ENCODE results near the gene SOAT2.

Gene SOAT2, protein sequence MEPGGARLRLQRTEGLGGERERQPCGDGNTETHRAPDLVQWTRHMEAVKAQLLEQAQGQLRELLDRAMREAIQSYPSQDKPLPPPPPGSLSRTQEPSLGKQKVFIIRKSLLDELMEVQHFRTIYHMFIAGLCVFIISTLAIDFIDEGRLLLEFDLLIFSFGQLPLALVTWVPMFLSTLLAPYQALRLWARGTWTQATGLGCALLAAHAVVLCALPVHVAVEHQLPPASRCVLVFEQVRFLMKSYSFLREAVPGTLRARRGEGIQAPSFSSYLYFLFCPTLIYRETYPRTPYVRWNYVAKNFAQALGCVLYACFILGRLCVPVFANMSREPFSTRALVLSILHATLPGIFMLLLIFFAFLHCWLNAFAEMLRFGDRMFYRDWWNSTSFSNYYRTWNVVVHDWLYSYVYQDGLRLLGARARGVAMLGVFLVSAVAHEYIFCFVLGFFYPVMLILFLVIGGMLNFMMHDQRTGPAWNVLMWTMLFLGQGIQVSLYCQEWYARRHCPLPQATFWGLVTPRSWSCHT

DNA sequence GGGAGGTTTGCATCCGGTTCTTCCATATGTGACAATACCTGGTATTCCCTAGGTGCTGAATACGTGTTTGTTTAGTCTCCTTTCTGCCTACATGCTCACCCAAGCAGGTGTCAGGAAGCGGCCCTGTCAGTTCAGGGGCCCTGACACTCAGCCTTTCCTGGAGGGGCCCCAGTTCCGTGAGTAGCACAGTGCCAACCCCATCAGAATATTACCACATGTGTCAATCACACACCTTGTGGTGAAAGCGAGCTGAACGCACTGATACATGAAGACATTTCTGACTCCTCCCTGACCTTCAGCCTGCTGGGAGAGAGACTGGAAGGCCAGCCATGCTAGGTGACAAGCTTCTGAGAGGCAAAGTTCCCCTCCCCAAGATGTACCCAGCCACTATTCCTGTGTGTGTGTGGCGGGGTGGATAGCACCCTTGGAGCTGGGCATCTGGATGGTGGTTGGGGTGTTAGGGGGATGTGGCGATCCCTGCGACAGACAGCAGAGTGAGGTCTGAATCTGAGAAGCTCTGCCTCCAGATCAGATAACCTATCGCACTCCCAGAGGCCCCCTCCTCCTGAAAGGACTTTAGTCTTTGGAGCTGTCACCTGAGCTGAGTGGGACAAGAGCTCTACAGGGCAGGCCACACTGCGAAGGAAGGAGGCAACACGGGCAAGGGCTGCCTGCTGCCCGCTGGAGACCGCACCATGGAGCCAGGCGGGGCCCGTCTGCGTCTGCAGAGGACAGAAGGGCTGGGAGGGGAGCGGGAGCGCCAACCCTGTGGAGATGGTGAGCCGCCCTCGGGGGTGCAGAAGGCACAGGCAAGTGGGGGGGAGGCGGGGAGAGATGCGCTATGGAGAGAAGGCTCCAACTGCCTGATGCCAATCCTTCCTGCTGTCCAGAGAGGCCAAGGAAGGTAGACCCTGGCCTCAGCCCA is at the start of gene SOAT2:
Gene SOAT2 (plus strand): TSS at position 604 of the 925 bp plus-strand sequence. CDS start 92 bp downstream, at position 696.
- no peak within 1 kb of the TSS for H3K4me3 ChIP-seq (ENCODE audit: low read depth, low read length)
- DNase-seq (ENCODE audit: low read depth) = peak; percentile 44
- TF ChIP-seq, protein P1, sequence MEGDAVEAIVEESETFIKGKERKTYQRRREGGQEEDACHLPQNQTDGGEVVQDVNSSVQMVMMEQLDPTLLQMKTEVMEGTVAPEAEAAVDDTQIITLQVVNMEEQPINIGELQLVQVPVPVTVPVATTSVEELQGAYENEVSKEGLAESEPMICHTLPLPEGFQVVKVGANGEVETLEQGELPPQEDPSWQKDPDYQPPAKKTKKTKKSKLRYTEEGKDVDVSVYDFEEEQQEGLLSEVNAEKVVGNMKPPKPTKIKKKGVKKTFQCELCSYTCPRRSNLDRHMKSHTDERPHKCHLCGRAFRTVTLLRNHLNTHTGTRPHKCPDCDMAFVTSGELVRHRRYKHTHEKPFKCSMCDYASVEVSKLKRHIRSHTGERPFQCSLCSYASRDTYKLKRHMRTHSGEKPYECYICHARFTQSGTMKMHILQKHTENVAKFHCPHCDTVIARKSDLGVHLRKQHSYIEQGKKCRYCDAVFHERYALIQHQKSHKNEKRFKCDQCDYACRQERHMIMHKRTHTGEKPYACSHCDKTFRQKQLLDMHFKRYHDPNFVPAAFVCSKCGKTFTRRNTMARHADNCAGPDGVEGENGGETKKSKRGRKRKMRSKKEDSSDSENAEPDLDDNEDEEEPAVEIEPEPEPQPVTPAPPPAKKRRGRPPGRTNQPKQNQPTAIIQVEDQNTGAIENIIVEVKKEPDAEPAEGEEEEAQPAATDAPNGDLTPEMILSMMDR (IDR thresholded peaks at IDR 0.05; ENCODE audit: low read depth, low read length, missing control alignments) = no peak

DNA sequence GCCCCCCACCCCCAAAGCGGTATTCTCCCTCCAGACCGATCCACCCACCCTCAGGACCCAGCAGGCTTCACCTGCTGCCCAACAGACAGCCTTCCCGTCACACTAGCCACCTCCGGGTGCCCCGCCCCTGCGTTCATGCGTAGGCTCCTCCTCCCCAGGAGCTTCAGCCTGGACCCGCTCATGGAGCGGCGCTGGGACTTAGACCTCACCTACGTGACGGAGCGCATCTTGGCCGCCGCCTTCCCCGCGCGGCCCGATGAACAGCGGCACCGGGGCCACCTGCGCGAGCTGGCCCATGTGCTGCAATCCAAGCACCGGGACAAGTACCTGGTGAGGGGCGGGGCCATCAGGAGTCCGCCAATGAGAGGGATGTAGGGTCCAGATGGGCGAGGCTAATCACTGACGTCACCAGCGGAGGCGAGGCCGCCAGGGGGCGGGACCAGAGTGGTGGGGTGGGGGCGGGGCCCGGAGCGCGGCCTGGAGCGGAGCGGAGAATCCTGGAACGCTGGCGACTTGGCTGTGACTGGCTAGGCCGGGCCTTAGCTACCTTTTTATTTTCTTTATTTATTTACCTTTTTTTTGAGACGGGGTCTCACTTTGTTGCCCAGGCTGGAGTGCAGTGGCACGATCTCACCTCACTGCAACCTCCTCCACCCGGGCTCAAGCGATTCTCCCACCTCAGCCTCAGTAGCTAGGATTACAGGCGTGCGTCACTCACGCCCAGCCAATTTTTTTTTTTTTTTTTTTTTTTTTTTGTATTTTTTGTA is 49.0 kb upstream of the SOAT2 start:
- TF ChIP-seq, protein P1 (IDR thresholded peaks at IDR 0.05; ENCODE audit: low read depth, low read length, missing control alignments) = no peak
- DNase-seq (ENCODE audit: low read depth) = peak; percentile 71

DNA sequence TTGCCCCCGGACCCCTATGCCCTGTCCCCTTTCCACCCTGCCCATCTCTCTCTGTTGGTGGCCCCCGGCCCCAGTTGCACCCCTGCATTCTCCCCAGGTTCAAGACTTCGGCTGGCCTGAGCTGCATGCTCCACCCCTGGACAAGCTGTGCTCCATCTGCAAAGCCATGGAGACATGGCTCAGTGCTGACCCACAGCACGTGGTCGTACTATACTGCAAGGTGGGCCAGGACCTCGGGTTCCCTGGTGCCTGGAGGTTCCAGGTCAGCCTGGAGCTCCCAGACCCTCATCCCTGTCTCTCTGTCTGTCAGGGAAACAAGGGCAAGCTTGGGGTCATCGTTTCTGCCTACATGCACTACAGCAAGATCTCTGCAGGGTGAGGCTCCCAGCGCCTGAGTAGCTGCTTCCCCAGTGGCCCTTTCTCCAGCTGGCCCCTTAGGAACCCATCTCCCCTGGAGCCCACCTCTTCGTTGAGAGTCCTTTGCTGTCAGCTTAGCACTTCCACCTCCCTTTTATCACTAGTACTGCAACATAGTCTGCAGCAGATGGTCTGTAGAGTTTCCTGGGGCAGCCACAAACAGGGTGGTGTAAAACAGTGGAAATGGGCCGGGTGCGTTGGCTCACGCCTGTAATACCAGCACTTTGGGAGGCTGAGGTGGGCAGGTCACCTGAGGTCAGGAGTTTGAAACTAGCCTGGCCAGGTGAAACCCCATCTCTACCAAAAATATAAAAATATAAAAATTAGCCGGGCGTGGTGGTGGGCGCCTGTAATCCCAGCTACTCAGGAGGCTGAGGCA is 47.6 kb upstream of the SOAT2 start:
- no peak overlapping the region for H3K4me3 ChIP-seq (ENCODE audit: low read depth, low read length)
- TF ChIP-seq, protein P1 (IDR thresholded peaks at IDR 0.05; ENCODE audit: low read depth, low read length, missing control alignments) = no peak
- DNase-seq (ENCODE audit: low read depth) = no peak

More for the DNA sequence above, 49.0 kb upstream of the SOAT2 start:
- H3K4me3 ChIP-seq (ENCODE audit: low read depth, low read length) = peak overlapping the region; percentile 91

DNA sequence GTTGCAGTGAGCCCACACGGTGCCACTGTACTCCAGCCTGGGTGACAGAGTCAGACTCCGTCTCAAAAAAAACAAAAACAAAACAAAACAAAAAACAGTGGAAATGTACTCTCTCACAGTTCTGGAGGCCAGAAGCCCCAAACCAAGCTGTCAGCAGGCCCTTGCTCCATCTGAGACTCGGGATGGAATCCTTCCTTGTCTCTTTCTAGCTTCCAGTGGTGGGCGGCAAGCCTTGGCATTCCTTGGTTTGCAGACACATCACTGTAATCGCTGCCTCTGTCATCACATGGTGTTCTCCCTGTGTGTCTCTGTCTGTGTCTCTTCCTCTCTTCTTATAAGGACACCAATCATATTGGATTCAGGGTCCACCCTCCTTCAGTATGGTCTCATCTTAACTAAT is 47.0 kb upstream of the SOAT2 start:
- TF ChIP-seq, protein P1 (IDR thresholded peaks at IDR 0.05; ENCODE audit: low read depth, low read length, missing control alignments) = no peak
- DNase-seq (ENCODE audit: low read depth) = no peak
- no peak overlapping the region for H3K4me3 ChIP-seq (ENCODE audit: low read depth, low read length)

DNA sequence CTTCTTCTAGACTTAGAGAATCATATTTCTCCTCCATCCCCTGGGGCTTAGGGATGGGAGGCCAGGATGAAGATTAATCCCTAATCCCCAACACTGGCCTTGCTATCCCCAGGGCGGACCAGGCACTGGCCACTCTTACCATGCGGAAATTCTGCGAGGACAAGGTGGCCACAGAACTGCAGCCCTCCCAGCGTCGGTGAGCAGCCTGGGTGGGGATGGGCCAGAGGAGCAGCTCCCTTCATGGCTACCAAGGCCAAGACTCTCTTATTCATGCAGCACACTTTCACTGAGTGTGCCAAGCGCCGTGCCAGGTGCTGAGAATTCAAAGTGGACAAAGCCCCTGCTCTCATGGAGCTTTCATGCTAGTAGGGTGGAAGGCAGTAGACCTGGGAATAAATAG is 46.4 kb upstream of the SOAT2 start:
- TF ChIP-seq, protein P1 (IDR thresholded peaks at IDR 0.05; ENCODE audit: low read depth, low read length, missing control alignments) = no peak
- no peak for DNase-seq (ENCODE audit: low read depth)
- H3K4me3 ChIP-seq (ENCODE audit: low read depth, low read length) = no peak overlapping the region

Data from GM12864 (cell line).